HUES6 (cell line): ENCODE data around the gene SLC37A2.

Source experiments
- H3K27ac ChIP-seq: 2 replicates; pipeline ENCODE4 v1.7.0; 2013; ENCODE audit warnings: low read depth, mild to moderate bottlenecking, low read length, inconsistent platforms
- H3K27me3 ChIP-seq: 2 replicates; pipeline ENCODE4 v1.6.1; 2013; ENCODE audit warnings: low read length; ENCODE audit not compliant: control insufficient read depth, insufficient read depth
- H3K36me3 ChIP-seq: 2 replicates; pipeline ENCODE4 v1.6.1; 2013; ENCODE audit warnings: low read length; ENCODE audit not compliant: control insufficient read depth, insufficient read depth
- H3K4me1 ChIP-seq: 2 replicates; pipeline ENCODE4 v1.6.1; 2013; ENCODE audit warnings: low read length; ENCODE audit not compliant: control insufficient read depth, insufficient read depth
- H3K4me3 ChIP-seq: 2 replicates; pipeline ENCODE4 v1.5.1; 2013; ENCODE audit warnings: low read depth, low read length
- H3K9ac ChIP-seq: one replicate; pipeline ENCODE4 v1.6.1; 2013; ENCODE audit warnings: mild to moderate bottlenecking, low read length
- H3K9me3 ChIP-seq: 2 replicates; pipeline ENCODE4 v1.6.1; 2013; ENCODE audit warnings: low read depth, low read length; ENCODE audit not compliant: control insufficient read depth, insufficient read depth

The SLC37A2 gene

GRCh38 chr11:125078516-125079140, 15.5 kb downstream of the SLC37A2 start:
- Histone ChIP-seq H3K4me3 (no peak overlapping the region), H3K9me3 (no peaks in the 10 kb centered on the region), H3K27me3 (peaks cover 7% of the 10 kb centered on the region; the same call in 1 of the 2 replicates), H3K27ac (no peak overlapping the region), H3K9ac (no peak overlapping the region), H3K36me3 (no peaks in the 10 kb centered on the region), H3K4me1 (peaks cover 13% of the 10 kb centered on the region; the same call in 1 of the 2 replicates)

DNA sequence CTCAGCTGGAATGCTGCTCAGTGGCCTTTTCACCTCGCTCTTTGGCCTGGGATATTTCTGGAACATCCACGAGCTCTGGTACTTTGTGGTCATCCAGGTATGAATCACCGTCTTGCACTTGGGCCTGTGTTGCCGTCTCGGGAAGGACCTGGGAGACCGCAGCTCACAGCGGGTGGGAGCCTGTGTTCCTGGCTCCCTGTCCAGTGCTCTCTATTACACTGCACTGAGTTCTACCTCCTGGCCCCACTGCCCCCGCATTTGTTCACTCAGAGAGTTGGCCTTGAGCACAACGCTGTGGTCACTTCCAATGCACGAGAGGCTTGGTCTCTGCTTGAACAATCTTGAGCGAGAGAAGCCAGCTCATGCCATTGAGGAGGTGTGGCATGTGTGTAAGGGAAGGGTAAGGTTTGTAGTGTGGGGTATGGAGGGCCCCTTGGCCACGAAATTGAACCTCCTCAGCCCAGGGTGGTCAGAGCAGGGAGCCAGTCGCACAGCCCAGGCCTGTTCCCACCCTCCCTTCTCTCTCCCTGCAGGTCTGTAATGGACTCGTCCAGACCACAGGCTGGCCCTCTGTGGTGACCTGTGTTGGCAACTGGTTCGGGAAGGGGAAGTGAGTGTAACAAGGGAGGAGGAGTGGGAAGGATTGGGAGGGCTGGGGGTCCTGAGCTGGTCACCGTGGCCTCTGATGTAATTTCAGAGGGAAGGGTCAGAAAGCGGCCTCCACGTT, 16.2 kb downstream of the SLC37A2 start:
- Histone ChIP-seq H3K36me3 (no peaks in the 10 kb centered on the region; the same call in 1 of the 2 replicates), H3K27me3 (peaks cover 7% of the 10 kb centered on the region; the same call in 1 of the 2 replicates), H3K9me3 (no peaks in the 10 kb centered on the region), H3K4me1 (peaks cover 13% of the 10 kb centered on the region; the same call in 1 of the 2 replicates), H3K4me3 (no peak overlapping the region), H3K27ac (no peak overlapping the region), H3K9ac (no peak overlapping the region)

DNA sequence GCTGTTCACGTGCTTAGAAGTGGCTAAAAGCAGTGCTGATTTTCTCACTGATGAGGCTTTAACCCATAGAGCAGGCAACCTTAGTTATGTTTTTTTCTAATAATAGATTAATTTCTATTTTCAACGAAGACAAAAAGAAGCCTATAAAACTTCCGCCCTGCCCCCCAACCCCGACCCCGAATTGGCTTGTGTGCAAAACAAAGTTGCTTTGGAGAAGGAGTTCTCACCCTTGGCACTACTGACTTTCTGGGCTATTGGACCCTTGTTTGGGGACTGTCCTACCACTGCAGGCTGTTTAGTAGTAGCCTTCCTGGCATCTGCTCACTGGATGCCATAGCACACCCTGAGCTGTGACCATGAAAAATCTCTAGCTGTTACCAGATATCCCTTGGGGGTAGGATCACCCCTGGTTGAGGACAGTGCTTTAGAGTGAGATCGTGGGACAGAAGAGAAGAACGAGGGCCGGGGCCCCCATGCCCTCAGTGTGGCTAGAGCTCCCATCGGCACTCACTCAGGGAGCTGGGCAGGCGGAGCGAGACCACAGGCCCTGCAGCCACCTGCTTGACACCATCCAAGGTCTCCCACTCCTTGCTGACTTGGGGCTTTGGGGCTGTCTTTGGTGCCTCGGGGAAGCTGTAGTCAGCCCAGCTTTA, 16.9 kb downstream of the SLC37A2 start:
- Histone ChIP-seq H3K36me3 (no peaks in the 10 kb centered on the region; the same call in 1 of the 2 replicates), H3K9me3 (no peaks in the 10 kb centered on the region), H3K9ac (no peak overlapping the region), H3K4me1 (peaks cover 13% of the 10 kb centered on the region; the same call in 1 of the 2 replicates), H3K27ac (no peak overlapping the region), H3K27me3 (peaks cover 7% of the 10 kb centered on the region; the same call in 1 of the 2 replicates), H3K4me3 (no peak overlapping the region)

GRCh38 chr11:125080531-125080911, 17.4 kb downstream of the SLC37A2 start:
- H3K27ac ChIP-seq, result no peak overlapping the region
- peaks cover 13% of the 10 kb centered on the region; the same call in 1 of the 2 replicates for H3K4me1 ChIP-seq
- H3K36me3 ChIP-seq, result no peaks in the 10 kb centered on the region; the same call in 1 of the 2 replicates
- peaks cover 7% of the 10 kb centered on the region; the same call in 1 of the 2 replicates for H3K27me3 ChIP-seq
- H3K9ac ChIP-seq, result no peak overlapping the region
- H3K4me3 ChIP-seq, result no peak overlapping the region
- H3K9me3 ChIP-seq, result no peaks in the 10 kb centered on the region

GRCh38 chr11:125081098-125081798, 18.1 kb downstream of the SLC37A2 start:
- Histone ChIP-seq H3K27me3 (peaks cover 7% of the 10 kb centered on the region; the same call in 1 of the 2 replicates), H3K27ac (no peak overlapping the region), H3K9ac (no peak overlapping the region), H3K4me3 (no peak overlapping the region), H3K36me3 (no peaks in the 10 kb centered on the region; the same call in 1 of the 2 replicates), H3K4me1 (peaks cover 13% of the 10 kb centered on the region; the same call in 1 of the 2 replicates), H3K9me3 (no peaks in the 10 kb centered on the region)

DNA sequence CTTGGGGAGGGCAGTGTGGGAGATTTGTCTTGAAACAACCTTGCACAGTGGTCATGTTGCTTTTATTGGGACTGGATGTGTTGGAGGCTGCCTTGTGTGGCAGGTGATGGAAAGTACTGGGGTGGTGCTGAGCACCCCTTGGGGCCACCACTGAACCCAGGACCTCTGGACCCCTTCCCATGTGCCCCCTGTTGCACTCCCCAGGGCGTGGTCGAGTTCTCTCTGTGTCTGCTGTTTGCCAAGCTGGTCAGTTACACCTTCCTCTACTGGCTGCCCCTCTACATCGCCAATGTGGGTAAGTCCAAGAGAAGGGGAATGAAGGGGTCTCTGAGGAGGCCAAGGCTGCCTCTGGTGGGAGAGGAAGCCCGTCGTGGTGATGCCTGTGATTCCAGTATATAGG, 18.9 kb downstream of the SLC37A2 start:
- no peak overlapping the region for H3K4me3 ChIP-seq
- no peaks in the 10 kb centered on the region; the same call in 1 of the 2 replicates for H3K36me3 ChIP-seq
- H3K9me3 ChIP-seq, result no peaks in the 10 kb centered on the region
- no peak overlapping the region for H3K27ac ChIP-seq
- peaks cover 7% of the 10 kb centered on the region; the same call in 1 of the 2 replicates for H3K27me3 ChIP-seq
- peaks cover 13% of the 10 kb centered on the region; the same call in 1 of the 2 replicates for H3K4me1 ChIP-seq
- no peak overlapping the region for H3K9ac ChIP-seq

- Histone ChIP-seq H3K4me3 (no peak overlapping the region), H3K27ac (no peak overlapping the region), H3K36me3 (no peaks in the 10 kb centered on the region; the same call in 1 of the 2 replicates), H3K9ac (no peak overlapping the region), H3K4me1 (peaks cover 13% of the 10 kb centered on the region; the same call in 1 of the 2 replicates), H3K9me3 (no peaks in the 10 kb centered on the region), H3K27me3 (peaks cover 3% of the 10 kb centered on the region; the same call in 1 of the 2 replicates)
These were observed 19.7 kb downstream of the SLC37A2 start for GRCh38 chr11:125082611-125083311.

- H3K4me1 ChIP-seq, result peaks cover 13% of the 10 kb centered on the region; the same call in 1 of the 2 replicates
- H3K27ac ChIP-seq, result no peak overlapping the region
- H3K9me3 ChIP-seq, result no peaks in the 10 kb centered on the region
- no peak overlapping the region for H3K9ac ChIP-seq
- H3K27me3 ChIP-seq, result no peaks in the 10 kb centered on the region
- H3K4me3 ChIP-seq, result no peak overlapping the region
- no peaks in the 10 kb centered on the region; the same call in 1 of the 2 replicates for H3K36me3 ChIP-seq
These were observed 20.4 kb downstream of the SLC37A2 start for GRCh38 chr11:125083312-125084056.

DNA sequence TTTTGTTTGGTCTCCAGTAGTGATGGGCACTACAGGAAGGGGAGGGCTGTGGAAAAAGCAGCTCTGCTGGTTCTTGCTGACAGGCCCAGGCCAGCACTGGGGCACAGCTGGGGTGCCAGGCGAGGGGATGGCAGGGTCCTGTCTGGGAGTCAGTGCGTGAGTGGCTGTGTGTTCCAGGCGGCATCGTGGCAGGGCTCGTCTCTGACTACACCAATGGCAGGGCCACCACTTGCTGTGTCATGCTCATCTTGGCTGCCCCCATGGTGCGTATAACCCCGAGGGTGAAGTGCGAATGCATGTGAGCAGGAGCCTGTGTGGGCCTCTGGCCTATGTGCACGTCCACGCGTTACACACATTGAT, 20.9 kb downstream of the SLC37A2 start:
- H3K36me3 ChIP-seq, result no peaks in the 10 kb centered on the region; the same call in 1 of the 2 replicates
- H3K4me1 ChIP-seq, result peaks cover 13% of the 10 kb centered on the region; the same call in 1 of the 2 replicates
- no peak overlapping the region for H3K4me3 ChIP-seq
- no peaks in the 10 kb centered on the region for H3K9me3 ChIP-seq
- H3K27ac ChIP-seq, result no peak overlapping the region
- no peak overlapping the region for H3K9ac ChIP-seq
- H3K27me3 ChIP-seq, result no peaks in the 10 kb centered on the region
